Measurements from ENCODE around the gene DMD. TPM values are rescaled to one million over a fixed set of nuclear protein-coding genes. Genes with fewer than 3 reads are reported as not detected.

The DMD gene
- total RNA-seq, 1 experiment from 2014 or later = 2.2 TPM

DNA sequence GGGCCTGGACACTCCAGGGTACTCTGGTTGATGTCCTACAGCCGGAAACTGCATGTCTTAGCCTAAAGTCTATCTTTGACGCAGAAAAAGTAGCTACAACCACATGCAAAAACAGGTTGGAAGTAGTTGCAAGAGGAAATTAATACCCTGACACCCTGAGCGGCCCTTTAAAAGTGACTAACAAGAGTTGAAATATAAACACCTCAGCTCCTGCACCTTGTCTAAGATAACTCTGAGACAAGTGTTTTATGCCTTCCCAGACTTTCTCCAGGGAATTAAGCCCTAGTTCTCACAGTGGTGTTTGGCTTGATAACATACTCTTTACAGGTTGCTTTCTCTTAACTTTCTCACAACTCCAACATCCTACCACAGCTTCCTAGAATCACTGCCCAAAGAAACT lies 943.1 kb downstream of the DMD start:
- no TSS peak for BruUV-seq (replicated peaks)
- H3K9me3 ChIP-seq (ENCODE audit: control insufficient read depth, insufficient read depth, low read depth, low read length) = no peaks in the 10 kb centered on the region
- intact Hi-C loops (cut with micrococcal nuclease; ENCODE audit: unreplicated experiment) = no loop called here

DNA sequence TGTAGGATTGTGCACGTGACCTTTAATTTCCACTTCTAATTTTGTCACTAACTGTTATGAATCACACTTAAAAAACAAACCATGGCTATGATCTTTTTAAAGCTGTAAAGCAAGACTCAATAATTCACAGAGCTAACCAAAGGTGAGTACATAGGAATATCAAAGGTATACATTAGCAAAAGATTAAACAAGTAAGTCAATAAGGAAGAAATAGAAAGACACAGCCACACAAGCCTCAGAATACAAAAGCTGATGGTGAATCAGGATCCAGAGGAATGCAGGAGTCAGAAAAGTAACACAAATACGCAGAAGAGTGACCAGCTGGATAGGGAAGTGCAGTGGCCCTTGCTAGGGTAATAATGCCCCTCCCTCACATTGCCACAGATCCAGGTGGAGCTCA lies 943.6 kb downstream of the DMD start:
- Histone ChIP-seq H3K9me3 (ENCODE audit: control insufficient read depth, insufficient read depth, low read depth, low read length) (no peaks in the 10 kb centered on the region), H3K4me3 (ENCODE audit: low read depth in 2 of 2, low read length in 2 of 2) (no peak overlapping the region), H3K4me1 (ENCODE audit: control insufficient read depth, insufficient read depth, low read length) (no peaks in the 10 kb centered on the region), H3K36me3 (ENCODE audit: control insufficient read depth, insufficient read depth, low read length) (no peaks in the 10 kb centered on the region), H3K27ac (ENCODE audit: low read length) (no peak overlapping the region), H3K27me3 (ENCODE audit: control insufficient read depth, insufficient read depth, low read length) (no peaks in the 10 kb centered on the region)
- ChIA-PET POLR2A (no interaction called here), CTCF (no interaction called here)
- intact Hi-C loops (cut with micrococcal nuclease; ENCODE audit: unreplicated experiment) (no loop called here), in situ Hi-C loops (cut with HindIII; ENCODE audit: low pct_unique_long_range_greater_than_20kb, low sequenced_read_pairs) (no loop called here)
- no peak for DNase-seq (ENCODE audit: low read depth, low spot score)
- BruUV-seq (replicated peaks) = no TSS peak
- TF ChIP-seq CTCF (IDR thresholded peaks at IDR 0.05) (no peak), REST (IDR thresholded peaks at IDR 0.05; ENCODE audit: insufficient read depth in 1 of 2, low read depth in 2 of 2, low read length in 1 of 2) (no peak), POLR2AphosphoS5 (IDR thresholded peaks at IDR 0.05; ENCODE audit: low read depth, low read length) (no peak), TCF7L2 (IDR thresholded peaks at IDR 0.05; ENCODE audit: low read depth, low read length) (no peak), SIN3A (IDR thresholded peaks at IDR 0.05; ENCODE audit: borderline replicate concordance, insufficient read depth, low read depth, low read length) (no peak)
- no peak for ATAC-seq

More for the DNA sequence above, 943.1 kb downstream of the DMD start:
- in situ Hi-C loops (cut with HindIII; ENCODE audit: low pct_unique_long_range_greater_than_20kb, low sequenced_read_pairs) = no loop called here
- H3K36me3 ChIP-seq (ENCODE audit: control insufficient read depth, insufficient read depth, low read length) = no peaks in the 10 kb centered on the region
- CTCF ChIA-PET = no interaction called here
- POLR2A ChIA-PET = no interaction called here
- TF ChIP-seq REST (IDR thresholded peaks at IDR 0.05; ENCODE audit: insufficient read depth in 1 of 2, low read depth in 2 of 2, low read length in 1 of 2) (no peak), SIN3A (IDR thresholded peaks at IDR 0.05; ENCODE audit: borderline replicate concordance, insufficient read depth, low read depth, low read length) (no peak), POLR2AphosphoS5 (IDR thresholded peaks at IDR 0.05; ENCODE audit: low read depth, low read length) (no peak), CTCF (IDR thresholded peaks at IDR 0.05) (no peak), TCF7L2 (IDR thresholded peaks at IDR 0.05; ENCODE audit: low read depth, low read length) (no peak)
- H3K27ac ChIP-seq (ENCODE audit: low read length) = no peak overlapping the region
- no peak for DNase-seq (ENCODE audit: low read depth, low spot score)
- H3K4me1 ChIP-seq (ENCODE audit: control insufficient read depth, insufficient read depth, low read length) = no peaks in the 10 kb centered on the region
- no peak overlapping the region for H3K4me3 ChIP-seq (ENCODE audit: low read depth in 2 of 2, low read length in 2 of 2)
- ATAC-seq = no peak
- no peaks in the 10 kb centered on the region for H3K27me3 ChIP-seq (ENCODE audit: control insufficient read depth, insufficient read depth, low read length)

Measured in Panc1 (cell line).